D721Med (cell line): ENCODE data around the gene KLF16.
A peak's percentile ranks its signal among the peaks of the same experiment; 100 is the strongest.

Experiments
- DNase-seq: peaks from one replicate; pipeline ENCODE4 v3.0.0; 2011; ENCODE audit warnings: low spot score; ENCODE audit not compliant: insufficient read length
- FAIRE-seq: peaks from 2 replicates; lab custom pipeline; 2011; peaks lifted over from hg19 to GRCh38; lab: Jason Lieb, UNC
- TF ChIP-seq, protein P1 (sequence below): IDR thresholded peaks from 2 replicates; pipeline ENCODE4 v1.5.1; 2012; ENCODE audit warnings: mild to moderate bottlenecking, control low read depth; ENCODE audit not compliant: insufficient read depth; ENCODE audit errors: missing control alignments

KLF16 gene

DNA sequence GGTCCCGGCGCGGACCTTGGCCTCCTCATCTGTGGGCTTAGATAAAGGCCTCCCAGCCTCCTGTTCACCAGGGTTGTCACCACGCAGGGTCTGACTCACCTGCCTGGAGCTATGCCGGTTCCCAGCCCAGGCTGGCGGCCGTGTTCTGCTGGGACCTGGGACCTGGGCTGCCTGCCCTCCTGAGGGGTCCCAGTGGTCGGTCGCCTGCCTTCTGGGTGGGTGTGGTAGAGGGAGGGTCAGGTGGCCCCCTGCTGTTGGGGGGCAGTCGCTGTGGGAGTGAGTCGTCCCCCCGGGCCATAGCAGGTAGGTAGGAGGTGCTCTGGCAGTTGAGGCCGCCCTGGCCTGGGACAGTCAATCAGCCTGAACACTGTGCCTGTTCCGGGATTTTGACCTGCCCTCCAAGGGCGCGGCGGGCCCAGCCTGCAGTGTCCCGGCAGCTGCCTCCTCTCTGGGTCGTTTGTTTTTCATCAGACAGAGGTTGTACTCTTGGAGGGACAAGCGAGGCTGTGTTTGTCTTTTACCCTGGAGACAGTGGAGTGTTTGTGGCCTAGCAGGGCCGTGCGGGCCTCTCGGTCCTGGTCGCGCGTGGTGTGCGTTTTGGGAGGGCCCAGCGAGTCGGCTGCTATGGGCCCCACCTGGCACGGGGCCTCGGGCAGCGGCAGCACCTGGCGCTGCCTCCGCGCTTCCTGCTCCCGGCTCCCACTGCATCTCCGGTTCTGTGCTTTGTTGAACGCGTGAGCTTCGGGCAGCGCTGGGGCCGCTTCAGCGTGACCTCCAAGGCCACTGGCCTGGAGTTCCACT lies 44.4 kb upstream of the KLF16 start:
- DNase-seq, result no peak
- TF ChIP-seq, protein P1, sequence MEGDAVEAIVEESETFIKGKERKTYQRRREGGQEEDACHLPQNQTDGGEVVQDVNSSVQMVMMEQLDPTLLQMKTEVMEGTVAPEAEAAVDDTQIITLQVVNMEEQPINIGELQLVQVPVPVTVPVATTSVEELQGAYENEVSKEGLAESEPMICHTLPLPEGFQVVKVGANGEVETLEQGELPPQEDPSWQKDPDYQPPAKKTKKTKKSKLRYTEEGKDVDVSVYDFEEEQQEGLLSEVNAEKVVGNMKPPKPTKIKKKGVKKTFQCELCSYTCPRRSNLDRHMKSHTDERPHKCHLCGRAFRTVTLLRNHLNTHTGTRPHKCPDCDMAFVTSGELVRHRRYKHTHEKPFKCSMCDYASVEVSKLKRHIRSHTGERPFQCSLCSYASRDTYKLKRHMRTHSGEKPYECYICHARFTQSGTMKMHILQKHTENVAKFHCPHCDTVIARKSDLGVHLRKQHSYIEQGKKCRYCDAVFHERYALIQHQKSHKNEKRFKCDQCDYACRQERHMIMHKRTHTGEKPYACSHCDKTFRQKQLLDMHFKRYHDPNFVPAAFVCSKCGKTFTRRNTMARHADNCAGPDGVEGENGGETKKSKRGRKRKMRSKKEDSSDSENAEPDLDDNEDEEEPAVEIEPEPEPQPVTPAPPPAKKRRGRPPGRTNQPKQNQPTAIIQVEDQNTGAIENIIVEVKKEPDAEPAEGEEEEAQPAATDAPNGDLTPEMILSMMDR, result no peak
- no peak for FAIRE-seq

DNA sequence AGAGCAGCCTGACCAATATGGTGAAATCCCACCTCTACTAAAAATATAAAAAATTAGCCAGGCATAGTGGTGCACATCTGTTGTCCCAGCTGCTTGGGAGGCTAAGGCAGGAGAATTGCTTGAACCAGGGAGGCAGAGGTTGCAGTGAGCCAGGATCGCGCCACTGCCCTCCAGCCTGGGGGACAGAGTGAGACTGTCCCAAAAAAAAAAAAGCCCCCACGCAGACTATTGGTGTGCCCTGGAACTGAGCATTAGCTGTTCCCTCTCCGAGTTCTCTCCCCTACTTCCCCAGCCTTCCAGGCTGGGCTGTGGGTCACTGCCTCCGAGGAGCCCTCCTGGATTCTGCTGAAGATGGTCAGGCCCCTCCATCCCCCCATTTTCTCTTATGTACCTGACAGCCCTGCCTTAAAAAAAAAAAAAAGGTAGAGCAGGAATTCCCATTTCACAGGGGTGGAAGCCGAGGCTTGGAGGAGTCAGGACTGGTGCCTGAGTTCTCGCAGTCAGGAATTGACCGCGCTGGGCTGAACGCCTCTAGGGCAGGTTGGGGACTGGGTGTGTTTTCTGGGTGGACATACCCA lies 43.7 kb upstream of the KLF16 start:
- FAIRE-seq (no peak), DNase-seq (no peak)
- TF ChIP-seq, protein P1, result no peak

DNA sequence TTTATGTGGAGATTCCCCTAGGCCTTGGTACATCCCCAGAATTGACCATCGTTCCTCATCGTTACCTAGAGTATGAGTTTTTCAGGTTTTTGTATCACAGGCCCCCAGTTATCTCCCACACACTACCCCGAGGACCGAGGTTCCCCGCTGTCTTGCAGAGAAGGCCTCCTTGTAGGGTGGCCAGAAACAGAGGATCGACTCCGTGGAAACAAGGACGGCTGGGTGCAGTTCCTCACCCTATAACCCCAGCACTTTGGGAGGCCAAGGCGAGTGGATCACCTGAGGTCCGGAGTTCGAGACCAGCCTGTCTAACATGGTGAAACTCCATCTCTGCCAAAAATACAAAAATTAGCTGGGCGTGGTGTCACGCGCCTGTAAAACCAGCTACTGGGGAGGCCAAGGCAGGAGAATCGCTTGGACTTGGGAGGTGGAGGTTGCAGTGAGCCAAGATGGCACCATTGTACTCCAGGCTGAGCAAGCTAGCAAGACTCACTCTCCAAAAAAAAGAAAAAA lies 42.5 kb upstream of the KLF16 start:
- TF ChIP-seq, protein P1, result no peak
- FAIRE-seq, result no peak
- DNase-seq, result no peak

DNA sequence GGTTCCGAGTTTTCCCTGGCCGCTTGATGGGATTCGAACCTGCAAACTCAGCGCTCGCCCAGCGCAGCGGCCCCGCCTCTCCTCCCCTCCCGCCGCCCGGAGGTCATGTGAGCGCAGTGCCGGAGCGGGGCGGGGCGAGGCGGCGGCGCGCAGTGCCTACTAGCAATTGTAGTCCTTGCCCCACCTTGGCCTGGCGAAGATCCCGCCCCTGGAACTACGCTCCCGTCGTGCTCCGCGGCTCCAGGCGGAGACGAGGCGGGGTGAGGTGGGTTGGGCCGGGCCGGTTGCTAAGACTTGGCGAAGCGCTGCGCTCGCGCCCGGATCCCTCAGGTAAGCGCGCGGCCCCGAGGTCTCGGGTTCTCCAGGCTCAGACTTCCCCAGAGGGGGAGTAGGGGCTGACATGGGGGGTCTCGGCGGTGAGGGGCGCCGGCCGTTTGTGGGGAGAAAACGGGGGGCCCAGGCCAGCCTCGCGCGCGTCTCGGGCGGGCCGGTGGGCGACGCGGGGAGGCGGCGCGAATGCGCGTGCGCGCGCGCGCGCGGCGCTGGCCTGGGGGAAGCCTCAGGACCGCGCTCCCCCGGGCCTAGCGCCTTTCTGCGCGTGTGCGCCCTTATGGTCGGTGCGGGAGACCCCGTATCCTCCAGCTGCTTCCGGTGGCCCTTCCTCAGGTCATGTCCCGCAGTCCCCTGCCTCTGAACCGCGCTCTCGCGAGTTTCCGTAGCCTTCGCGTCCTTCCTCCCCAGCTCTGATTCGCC lies 41.9 kb upstream of the KLF16 start, which contains the start of the genes ADAT3 and SCAMP4:
Gene ADAT3, plus strand, starts transcription at position 290 of the 753 bp plus-strand sequence. CDS start 6,649 bp downstream, outside the sequence.
Gene SCAMP4, plus strand, starts transcription at position 290 of the 753 bp plus-strand sequence. CDS start 9,621 bp downstream, outside the sequence.
- FAIRE-seq, result no peak
- TF ChIP-seq, protein P1, result no peak
- DNase-seq, result peak; percentile 89

DNA sequence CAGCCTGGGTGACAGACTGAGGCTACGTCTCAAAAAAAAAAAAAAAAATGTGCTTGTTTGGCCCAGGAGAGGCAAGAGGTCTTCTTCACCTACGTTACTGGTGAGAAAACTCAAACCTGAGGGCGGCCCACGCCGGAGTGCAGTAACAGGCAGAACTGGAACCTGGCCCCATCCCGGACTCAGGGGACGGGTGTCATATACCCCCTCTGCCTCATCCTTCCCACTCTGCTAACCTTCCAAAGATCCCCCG lies 41.4 kb upstream of the KLF16 start:
- TF ChIP-seq, protein P1, result no peak
- FAIRE-seq (no peak), DNase-seq (no peak)

DNA sequence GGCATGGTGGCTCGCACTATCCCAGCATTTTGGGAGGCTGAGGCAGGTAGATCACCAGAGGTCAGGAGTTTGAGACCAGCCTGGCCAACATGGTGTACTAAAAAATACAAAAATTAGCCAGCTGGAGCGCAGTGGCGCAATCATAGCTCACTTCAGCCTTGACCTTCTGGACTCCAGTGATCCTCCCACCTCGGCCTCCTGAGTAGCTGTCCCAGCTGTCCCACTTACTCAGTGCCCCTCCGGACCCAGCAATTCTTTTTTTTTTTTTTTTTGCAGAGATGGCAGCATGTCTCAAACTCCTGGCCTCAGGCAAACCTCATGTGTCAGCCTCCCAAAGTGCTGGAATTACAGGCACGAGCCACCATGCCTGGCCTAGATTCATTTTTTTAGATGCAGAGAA lies 39.5 kb upstream of the KLF16 start:
- DNase-seq (no peak), FAIRE-seq (no peak)
- TF ChIP-seq, protein P1, result no peak
